HG03039 (cell line): ENCODE measurements around the gene SLC35G6.

Experiments
- ATAC-seq: cut with Tn5 transposase; IDR thresholded peaks from one replicate; pipeline ENCODE4 v1.9.1; 2021; ENCODE audit warnings: mild to moderate bottlenecking, moderate library complexity; ENCODE audit not compliant: unreplicated experiment

Gene SLC35G6

GRCh38 chr17:7499161-7499560 lies 17.9 kb downstream of the SLC35G6 start:
- ATAC-seq = no peak

GRCh38 chr17:7501729-7502128 lies 20.5 kb downstream of the SLC35G6 start:
- ATAC-seq = no peak

- no peak for ATAC-seq
Measured at GRCh38 chr17:7502171-7502847, 21.1 kb downstream of the SLC35G6 start.

- no peak for ATAC-seq
Measured at GRCh38 chr17:7502987-7503386, 21.7 kb downstream of the SLC35G6 start.

GRCh38 chr17:7503521-7503920 lies 22.3 kb downstream of the SLC35G6 start:
- ATAC-seq = no peak

- no peak for ATAC-seq
Measured at GRCh38 chr17:7508145-7508544, 26.9 kb downstream of the SLC35G6 start.

- no peak for ATAC-seq
Measured at GRCh38 chr17:7508846-7509245, 27.6 kb downstream of the SLC35G6 start.

- no peak for ATAC-seq
Measured at GRCh38 chr17:7509937-7510336, 28.7 kb downstream of the SLC35G6 start.

- no peak for ATAC-seq
Measured at GRCh38 chr17:7511108-7511507, 29.9 kb downstream of the SLC35G6 start.

- no peak for ATAC-seq
Measured at GRCh38 chr17:7512105-7512504, 30.9 kb downstream of the SLC35G6 start.

- ATAC-seq = no peak
Measured at GRCh38 chr17:7512824-7513540, 31.7 kb downstream of the SLC35G6 start.

GRCh38 chr17:7513850-7514419 lies 32.7 kb downstream of the SLC35G6 start:
- ATAC-seq = no peak

- ATAC-seq = no peak
Measured at GRCh38 chr17:7515911-7516610, 34.8 kb downstream of the SLC35G6 start.

GRCh38 chr17:7523033-7523432 lies 41.8 kb downstream of the SLC35G6 start:
- ATAC-seq = no peak

- no peak for ATAC-seq
Measured at GRCh38 chr17:7528842-7529241, 47.6 kb downstream of the SLC35G6 start.

- ATAC-seq = no peak
Measured at GRCh38 chr17:7530023-7530900, 49.0 kb downstream of the SLC35G6 start.
